ENCODE measurements around the gene PCNX2. TPM values are rescaled to one million over a fixed set of nuclear protein-coding genes. Genes with fewer than 3 reads are reported as not detected.

PCNX2 gene
- total RNA-seq, 1 experiment from 2014 or later, result 15.0 TPM

DNA sequence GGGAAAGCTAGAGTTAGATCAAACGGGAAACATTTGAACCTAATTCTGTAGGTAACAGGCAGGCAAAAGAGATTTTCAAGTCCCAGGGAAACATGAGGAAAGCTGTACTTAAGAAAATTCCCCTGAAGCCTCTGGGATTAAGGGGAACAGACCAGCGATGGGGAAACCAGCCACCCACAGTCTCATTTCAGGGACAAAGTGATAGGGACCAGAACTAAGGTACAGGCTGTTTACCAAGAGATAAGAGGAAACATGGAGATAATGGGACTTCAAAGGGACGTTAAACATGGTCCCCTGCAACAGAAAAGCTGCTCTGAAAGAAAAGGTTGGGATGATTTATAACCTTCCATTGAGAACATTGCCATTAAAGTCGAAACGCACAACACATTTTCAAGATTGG, 260.7 kb downstream of the PCNX2 start:
- H3K4me1 Mint-ChIP-seq (ENCODE audit: low read depth, unreplicated experiment), result peaks cover 10% of the 10 kb centered on the region
- H3K27ac Mint-ChIP-seq (ENCODE audit: unreplicated experiment), result no peak overlapping the region
- TF ChIP-seq, protein P1, sequence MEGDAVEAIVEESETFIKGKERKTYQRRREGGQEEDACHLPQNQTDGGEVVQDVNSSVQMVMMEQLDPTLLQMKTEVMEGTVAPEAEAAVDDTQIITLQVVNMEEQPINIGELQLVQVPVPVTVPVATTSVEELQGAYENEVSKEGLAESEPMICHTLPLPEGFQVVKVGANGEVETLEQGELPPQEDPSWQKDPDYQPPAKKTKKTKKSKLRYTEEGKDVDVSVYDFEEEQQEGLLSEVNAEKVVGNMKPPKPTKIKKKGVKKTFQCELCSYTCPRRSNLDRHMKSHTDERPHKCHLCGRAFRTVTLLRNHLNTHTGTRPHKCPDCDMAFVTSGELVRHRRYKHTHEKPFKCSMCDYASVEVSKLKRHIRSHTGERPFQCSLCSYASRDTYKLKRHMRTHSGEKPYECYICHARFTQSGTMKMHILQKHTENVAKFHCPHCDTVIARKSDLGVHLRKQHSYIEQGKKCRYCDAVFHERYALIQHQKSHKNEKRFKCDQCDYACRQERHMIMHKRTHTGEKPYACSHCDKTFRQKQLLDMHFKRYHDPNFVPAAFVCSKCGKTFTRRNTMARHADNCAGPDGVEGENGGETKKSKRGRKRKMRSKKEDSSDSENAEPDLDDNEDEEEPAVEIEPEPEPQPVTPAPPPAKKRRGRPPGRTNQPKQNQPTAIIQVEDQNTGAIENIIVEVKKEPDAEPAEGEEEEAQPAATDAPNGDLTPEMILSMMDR (IDR thresholded peaks at IDR 0.05; ENCODE audit: insufficient read depth in 1 of 2, low read depth in 1 of 2, low read length in 1 of 2, severe bottlenecking in 1 of 2, unreplicated experiment in 1 of 2), result no peak
- intact Hi-C loops (cut with micrococcal nuclease; ENCODE audit: unreplicated experiment), result loop anchor here (1.0 to 5.0 kb wide), 3 partner anchors 39 to 208 kb away; no protein-coding TSS in a partner anchor
- no peaks in the 10 kb centered on the region for H3K27me3 ChIP-seq (replicated peaks; ENCODE audit: control insufficient read depth, insufficient read depth, low read length)
- no peaks in the 10 kb centered on the region for H3K36me3 Mint-ChIP-seq (ENCODE audit: insufficient read depth, unreplicated experiment)
- no peaks in the 10 kb centered on the region for H3K36me3 ChIP-seq (ENCODE audit: control insufficient read depth, insufficient read depth, low read length)
- ChIA-PET POLR2A (no interaction called here), CTCF (interaction anchor here (1.4 kb wide), 1 partner anchor 10 kb away, joined by 7 read pairs; no protein-coding TSS in a partner anchor)
- peaks cover 33% of the 10 kb centered on the region for H3K4me1 ChIP-seq
- no peak overlapping the region for H3K4me3 ChIP-seq (ENCODE audit: low read depth, low read length)
- H3K9me3 ChIP-seq, result no peaks in the 10 kb centered on the region
- H3K27me3 Mint-ChIP-seq (ENCODE audit: insufficient read depth, unreplicated experiment), result no peaks in the 10 kb centered on the region
- H3K4me3 Mint-ChIP-seq (ENCODE audit: unreplicated experiment), result no peak overlapping the region
- peak; percentile 62 to 66 for DNase-seq
- no peaks in the 10 kb centered on the region for H3K9me3 Mint-ChIP-seq (ENCODE audit: unreplicated experiment)
- no TSS peak for BruUV-seq (replicated peaks)

DNA sequence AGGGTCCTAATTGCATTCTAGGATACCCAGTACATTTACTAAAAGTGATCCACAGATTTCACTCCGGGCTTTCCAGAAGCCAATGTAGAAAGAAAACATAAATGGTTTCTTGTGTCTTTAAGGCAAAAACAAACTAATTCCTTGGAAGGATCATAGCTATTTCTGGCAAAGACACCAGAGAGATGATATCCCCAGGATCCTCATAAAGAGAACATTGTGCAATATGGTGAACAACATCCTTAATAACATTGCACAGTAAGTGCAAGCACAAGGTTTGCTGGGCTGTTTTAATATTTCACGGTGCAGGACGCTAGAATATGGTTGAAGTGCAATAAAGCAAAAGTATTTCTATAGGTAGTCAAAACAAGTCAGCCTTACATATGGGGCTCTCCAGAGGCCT, 262.2 kb downstream of the PCNX2 start:
- Histone ChIP-seq H3K27me3 (replicated peaks; ENCODE audit: control insufficient read depth, insufficient read depth, low read length) (no peaks in the 10 kb centered on the region), H3K36me3 (ENCODE audit: control insufficient read depth, insufficient read depth, low read length) (no peaks in the 10 kb centered on the region), H3K4me3 (ENCODE audit: low read depth, low read length) (no peak overlapping the region), H3K9me3 (no peaks in the 10 kb centered on the region), H3K4me1 (peaks cover 24% of the 10 kb centered on the region)
- no peak overlapping the region for H3K27ac Mint-ChIP-seq (ENCODE audit: unreplicated experiment)
- no peaks in the 10 kb centered on the region for H3K9me3 Mint-ChIP-seq (ENCODE audit: unreplicated experiment)
- intact Hi-C loops (cut with micrococcal nuclease; ENCODE audit: unreplicated experiment), result loop anchor here (5.0 kb wide), 1 partner anchor 129 kb away; no protein-coding TSS in a partner anchor
- POLR2A ChIA-PET, result no interaction called here
- no peaks in the 10 kb centered on the region for H3K27me3 Mint-ChIP-seq (ENCODE audit: insufficient read depth, unreplicated experiment)
- H3K36me3 Mint-ChIP-seq (ENCODE audit: insufficient read depth, unreplicated experiment), result no peaks in the 10 kb centered on the region
- no peak overlapping the region for H3K4me3 Mint-ChIP-seq (ENCODE audit: unreplicated experiment)
- peaks cover 10% of the 10 kb centered on the region for H3K4me1 Mint-ChIP-seq (ENCODE audit: low read depth, unreplicated experiment)
- BruUV-seq (replicated peaks), result no TSS peak
- TF ChIP-seq, protein P1 (IDR thresholded peaks at IDR 0.05; ENCODE audit: insufficient read depth in 1 of 2, low read depth in 1 of 2, low read length in 1 of 2, severe bottlenecking in 1 of 2, unreplicated experiment in 1 of 2), result no peak
- DNase-seq, result no peak
- CTCF ChIA-PET, result no interaction called here

DNA sequence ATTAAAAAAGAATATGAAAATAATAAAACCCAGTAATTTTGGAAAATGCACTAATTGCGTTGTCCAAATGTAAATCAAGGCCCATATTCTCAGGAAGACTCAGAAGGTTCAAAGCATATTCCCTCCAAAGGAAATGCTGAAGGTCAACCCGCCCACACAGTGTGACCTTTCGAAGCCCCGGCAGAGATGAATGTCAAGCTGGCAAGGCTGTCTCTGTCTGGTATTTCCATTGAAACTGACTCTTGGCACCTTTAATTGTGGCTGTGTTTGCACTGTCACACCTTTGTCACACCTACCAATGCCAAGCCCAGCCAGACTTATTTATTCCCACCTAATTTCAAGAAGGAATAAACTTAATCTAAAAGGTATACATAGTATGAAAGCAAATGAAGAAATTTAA, 262.6 kb downstream of the PCNX2 start:
- no peaks in the 10 kb centered on the region for H3K9me3 Mint-ChIP-seq (ENCODE audit: unreplicated experiment)
- TF ChIP-seq, protein P1 (IDR thresholded peaks at IDR 0.05; ENCODE audit: insufficient read depth in 1 of 2, low read depth in 1 of 2, low read length in 1 of 2, severe bottlenecking in 1 of 2, unreplicated experiment in 1 of 2), result no peak
- BruUV-seq (replicated peaks), result no TSS peak
- Histone ChIP-seq H3K9me3 (no peaks in the 10 kb centered on the region), H3K4me3 (ENCODE audit: low read depth, low read length) (no peak overlapping the region), H3K36me3 (ENCODE audit: control insufficient read depth, insufficient read depth, low read length) (no peaks in the 10 kb centered on the region), H3K4me1 (peaks cover 19% of the 10 kb centered on the region), H3K27me3 (replicated peaks; ENCODE audit: control insufficient read depth, insufficient read depth, low read length) (no peaks in the 10 kb centered on the region)
- H3K36me3 Mint-ChIP-seq (ENCODE audit: insufficient read depth, unreplicated experiment), result no peaks in the 10 kb centered on the region
- CTCF ChIA-PET, result no interaction called here
- H3K4me1 Mint-ChIP-seq (ENCODE audit: low read depth, unreplicated experiment), result peaks cover 10% of the 10 kb centered on the region
- H3K27me3 Mint-ChIP-seq (ENCODE audit: insufficient read depth, unreplicated experiment), result no peaks in the 10 kb centered on the region
- no peak overlapping the region for H3K27ac Mint-ChIP-seq (ENCODE audit: unreplicated experiment)
- no peak for DNase-seq
- no peak overlapping the region for H3K4me3 Mint-ChIP-seq (ENCODE audit: unreplicated experiment)
- POLR2A ChIA-PET, result no interaction called here
- intact Hi-C loops (cut with micrococcal nuclease; ENCODE audit: unreplicated experiment), result loop anchor here (5.0 kb wide), 1 partner anchor 129 kb away; no protein-coding TSS in a partner anchor
